Prostate gland (tissue), 2 donors: Measurements from ENCODE around the gene ETS2. TPM values are rescaled to one million over a fixed set of nuclear protein-coding genes. Genes with fewer than 3 reads are reported as not detected.
A peak's percentile ranks its signal among the peaks of the same experiment; 100 is the strongest.

Source experiments
- DNase-seq: peaks from one replicate; pipeline ENCODE4 v3.0.0-alpha.2; 2019; ENCODE audit warnings: low spot score
- H3K27ac ChIP-seq, 2 donors: fragments of 200-600 bp; sonication (generic); 2 replicates each; pipeline ENCODE4 v1.5.1; 2017 to 2019
- H3K27me3 ChIP-seq: fragments of 200-600 bp; sonication (generic); replicated peaks from 2 replicates; pipeline ENCODE4 v1.5.1; 2019; ENCODE audit not compliant: insufficient read depth
- H3K36me3 ChIP-seq, 2 donors: fragments of 200-600 bp; sonication (generic); 1 replicate in 1 of 2; 2 replicates in 1 of 2; pipeline versions ENCODE4 v1.5.1 to v1.8.1; 2017 to 2019
- H3K4me1 ChIP-seq: fragments of 200-600 bp; sonication (generic); replicated peaks from 2 replicates; pipeline ENCODE4 v1.5.1; 2019
- H3K4me3 ChIP-seq, 2 donors: fragments of 200-600 bp; sonication (generic); 2 replicates each; pipeline ENCODE4 v1.5.1; 2017 to 2019
- H3K9me3 ChIP-seq: fragments of 200-600 bp; sonication (generic); 2 replicates; pipeline ENCODE4 v1.5.1; 2017
- CTCF ChIP-seq, 4 experiments: fragments of 200-600 bp in 2 of 4; fragments of 450-650 bp in 2 of 4; sonication (generic) in 2 of 4; IDR thresholded peaks; 1 replicate in 3 of 4; 2 replicates in 1 of 4; pipeline ENCODE4 v1.5.1; 2016 to 2019; ENCODE audit warnings: antibody characterized with exemption in 4 of 4, mild to moderate bottlenecking in 2 of 4, moderate library complexity in 2 of 4
- POLR2A ChIP-seq: fragments of 450-650 bp; IDR thresholded peaks from one replicate; pipeline ENCODE4 v1.6.1; 2016; ENCODE audit warnings: antibody characterized with exemption, mild to moderate bottlenecking
- POLR2AphosphoS5 ChIP-seq: sonication (generic); formaldehyde crosslinking; IDR thresholded peaks from one replicate; pipeline ENCODE4 v1.6.1; 2017; ENCODE audit warnings: antibody characterized with exemption
- WGBS: methylation state at CpG from one replicate; pipeline ENCODE4 v1.1.5; 2018; 5-methylcytosine and 5-hydroxymethylcytosine counted together
- intact Hi-C: fragments of 100-400 bp; cut with DNase I; formaldehyde crosslinking; loops from one replicate; pipeline ENCODE4 v1.14.2; 2022
- total RNA-seq, 2 donors: library from RNA; depleted of rRNA; stranded (reverse); fragments of >200 nt; gene quantifications; one replicate each; pipeline ENCODE4 v1.1.0, GENCODE V29; 2016

The ETS2 gene
- total RNA-seq, 2 donors from 2014 or later = 53.3 to 80.2 TPM

GRCh38 chr21:38784458-38785266 lies 21.1 kb upstream of the ETS2 start:
- H3K27ac ChIP-seq = no peak overlapping the region
- no peak for DNase-seq
- no peaks in the 10 kb centered on the region for H3K27me3 ChIP-seq
- WGBS = 90% methylated on average over 7 of the region's 7 CpGs
- no peak for TF ChIP-seq POLR2A
- no peak for TF ChIP-seq POLR2AphosphoS5
- no peak for TF ChIP-seq CTCF (IDR thresholded peaks at IDR 0.05)
- intact Hi-C loops = no loop called here
- no peaks in the 10 kb centered on the region for H3K4me1 ChIP-seq
- no peaks in the 10 kb centered on the region for H3K36me3 ChIP-seq
- H3K4me3 ChIP-seq = no peak overlapping the region
- no peaks in the 10 kb centered on the region for H3K9me3 ChIP-seq

GRCh38 chr21:38785483-38785882 lies 20.2 kb upstream of the ETS2 start:
- Histone ChIP-seq H3K4me1 (no peaks in the 10 kb centered on the region), H3K4me3 (no peak overlapping the region), H3K27ac (no peak overlapping the region), H3K9me3 (no peaks in the 10 kb centered on the region), H3K27me3 (no peaks in the 10 kb centered on the region), H3K36me3 (no peaks in the 10 kb centered on the region)
- DNase-seq = no peak
- WGBS = 100% methylated on average over 1 of the region's 1 CpG
- TF ChIP-seq POLR2AphosphoS5 (no peak), CTCF (IDR thresholded peaks at IDR 0.05) (no peak), POLR2A (no peak)
- intact Hi-C loops = no loop called here

- intact Hi-C loops = no loop called here
- Histone ChIP-seq H3K27ac (peak overlapping the region; percentile 44 to 49), H3K36me3 (no peaks in the 10 kb centered on the region), H3K4me1 (no peaks in the 10 kb centered on the region), H3K27me3 (no peaks in the 10 kb centered on the region), H3K4me3 (no peak overlapping the region), H3K9me3 (no peaks in the 10 kb centered on the region)
- WGBS = 55% methylated on average over 6 of the region's 6 CpGs
- no peak for DNase-seq
- TF ChIP-seq CTCF (IDR thresholded peaks at IDR 0.05) = no peak
- no peak for TF ChIP-seq POLR2A
- TF ChIP-seq POLR2AphosphoS5 = no peak
Measured at GRCh38 chr21:38787016-38787415, 18.7 kb upstream of the ETS2 start.

GRCh38 chr21:38787461-38788274 lies 18.1 kb upstream of the ETS2 start:
- 51% methylated on average over 19 of the region's 19 CpGs for WGBS
- DNase-seq = peak; percentile 83
- H3K27me3 ChIP-seq = no peaks in the 10 kb centered on the region
- no peaks in the 10 kb centered on the region for H3K9me3 ChIP-seq
- H3K4me1 ChIP-seq = no peaks in the 10 kb centered on the region
- no peaks in the 10 kb centered on the region for H3K36me3 ChIP-seq
- intact Hi-C loops = no loop called here
- H3K27ac ChIP-seq = peak overlapping the region; percentile 44 to 49
- TF ChIP-seq POLR2AphosphoS5 (peak; percentile 90), POLR2A (no peak), CTCF (IDR thresholded peaks at IDR 0.05) (no peak)
- no peak overlapping the region for H3K4me3 ChIP-seq
